IPS-18a (cell line): ENCODE measurements around the gene CADM3.

Experiments used
- H3K27ac ChIP-seq: one replicate; pipeline ENCODE4 v1.5.1; 2013; ENCODE audit warnings: low read length
- H3K27me3 ChIP-seq: one replicate; pipeline ENCODE4 v1.6.1; 2013; ENCODE audit warnings: mild to moderate bottlenecking, low read length; ENCODE audit not compliant: control insufficient read depth, insufficient read depth
- H3K36me3 ChIP-seq: one replicate; pipeline ENCODE4 v1.6.1; 2013; ENCODE audit warnings: low read depth, low read length; ENCODE audit not compliant: control insufficient read depth
- H3K4me1 ChIP-seq: one replicate; pipeline ENCODE4 v1.6.1; 2013; ENCODE audit warnings: low read depth, low read length; ENCODE audit not compliant: control insufficient read depth
- H3K4me3 ChIP-seq: one replicate; pipeline ENCODE4 v1.5.1; 2013; ENCODE audit warnings: low read length
- H3K9ac ChIP-seq: one replicate; pipeline ENCODE4 v1.6.1; 2013; ENCODE audit warnings: mild to moderate bottlenecking, low read length, moderate library complexity
- H3K9me3 ChIP-seq: one replicate; pipeline ENCODE4 v1.6.1; 2013; ENCODE audit warnings: low read depth, low read length; ENCODE audit not compliant: control insufficient read depth

The CADM3 gene

DNA sequence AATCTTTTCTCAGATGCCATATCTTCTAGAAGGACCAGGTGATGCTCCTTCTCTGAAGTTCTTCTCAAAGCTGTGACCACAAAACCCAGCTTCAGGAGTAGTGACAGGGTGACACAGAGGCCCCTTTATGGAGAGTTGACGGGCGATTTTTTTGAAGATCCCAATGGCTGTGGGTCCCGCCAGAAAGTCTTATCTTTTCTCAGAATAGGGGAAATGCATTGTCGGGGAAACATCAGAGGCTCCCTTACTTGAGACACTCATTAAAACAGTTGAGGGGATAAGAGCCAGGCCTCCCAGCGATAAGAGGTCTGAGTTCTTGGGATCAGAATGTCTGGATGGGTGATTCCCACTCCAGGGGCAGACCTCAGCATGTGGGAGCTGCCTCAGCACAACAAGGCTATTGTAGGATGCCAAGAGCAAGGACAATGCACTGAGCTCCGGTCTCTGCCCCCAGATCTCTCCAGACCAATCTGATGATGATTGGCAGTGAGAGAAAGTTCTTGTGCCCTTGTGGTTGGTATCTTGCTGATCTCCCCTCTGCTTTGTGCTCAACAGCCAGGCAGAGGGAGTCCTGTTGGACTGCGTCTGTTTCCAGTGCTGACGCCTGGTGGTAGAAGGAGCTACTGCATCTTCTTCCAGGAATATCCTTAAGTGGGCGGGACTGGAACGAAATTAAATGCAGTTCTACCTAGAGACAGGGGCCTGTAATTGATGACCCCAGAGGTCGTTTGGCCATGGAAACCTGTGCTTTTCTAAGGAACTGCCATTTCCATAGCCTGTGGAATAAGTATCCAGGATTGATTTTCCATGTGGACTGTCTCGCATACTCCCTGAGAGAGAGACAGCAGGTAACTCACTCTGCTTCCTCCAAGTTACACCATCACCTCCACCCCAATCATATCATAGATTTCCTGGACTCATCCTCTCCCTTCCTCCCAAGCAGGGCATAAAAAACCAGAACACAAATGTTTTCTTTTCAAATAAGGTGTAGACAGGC lies 26.4 kb downstream of the CADM3 start:
- no peaks in the 10 kb centered on the region for H3K9me3 ChIP-seq
- H3K36me3 ChIP-seq: no peaks in the 10 kb centered on the region
- H3K4me3 ChIP-seq: no peak overlapping the region
- H3K27ac ChIP-seq: no peak overlapping the region
- no peak overlapping the region for H3K9ac ChIP-seq
- no peaks in the 10 kb centered on the region for H3K4me1 ChIP-seq
- H3K27me3 ChIP-seq: no peaks in the 10 kb centered on the region

GRCh38 chr1:159199901-159200300 lies 28.5 kb downstream of the CADM3 start:
- H3K9me3 ChIP-seq: no peaks in the 10 kb centered on the region
- H3K27ac ChIP-seq: no peak overlapping the region
- H3K4me3 ChIP-seq: no peak overlapping the region
- H3K9ac ChIP-seq: no peak overlapping the region
- H3K36me3 ChIP-seq: no peaks in the 10 kb centered on the region
- no peaks in the 10 kb centered on the region for H3K27me3 ChIP-seq
- H3K4me1 ChIP-seq: no peaks in the 10 kb centered on the region

GRCh38 chr1:159200769-159201168 lies 29.4 kb downstream of the CADM3 start:
- Histone ChIP-seq H3K9ac (no peak overlapping the region), H3K27ac (no peak overlapping the region), H3K36me3 (no peaks in the 10 kb centered on the region), H3K27me3 (no peaks in the 10 kb centered on the region), H3K9me3 (no peaks in the 10 kb centered on the region), H3K4me1 (no peaks in the 10 kb centered on the region), H3K4me3 (no peak overlapping the region)

DNA sequence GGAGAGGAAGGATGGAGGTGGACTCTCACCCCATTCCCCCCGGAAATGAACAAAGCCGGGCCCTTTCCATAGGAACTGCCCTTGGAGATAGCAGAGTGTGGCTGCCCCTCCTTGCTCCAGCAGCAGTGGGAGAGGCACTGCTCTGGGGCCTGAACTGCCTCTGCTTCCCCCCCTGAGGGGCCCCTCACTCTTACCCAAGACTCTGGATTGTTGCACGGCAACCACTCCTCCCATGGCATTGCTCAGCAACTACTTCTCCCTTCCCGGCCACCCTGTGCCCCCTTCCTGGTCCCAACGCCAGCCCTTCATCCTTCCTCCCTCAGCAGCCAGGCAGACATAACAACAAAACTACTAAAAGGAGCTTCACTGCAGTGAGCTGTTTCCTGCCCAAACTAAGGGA lies 30.2 kb downstream of the CADM3 start:
- Histone ChIP-seq H3K4me1 (no peaks in the 10 kb centered on the region), H3K9me3 (no peaks in the 10 kb centered on the region), H3K27me3 (no peaks in the 10 kb centered on the region), H3K27ac (no peak overlapping the region), H3K9ac (no peak overlapping the region), H3K36me3 (no peaks in the 10 kb centered on the region), H3K4me3 (no peak overlapping the region)

DNA sequence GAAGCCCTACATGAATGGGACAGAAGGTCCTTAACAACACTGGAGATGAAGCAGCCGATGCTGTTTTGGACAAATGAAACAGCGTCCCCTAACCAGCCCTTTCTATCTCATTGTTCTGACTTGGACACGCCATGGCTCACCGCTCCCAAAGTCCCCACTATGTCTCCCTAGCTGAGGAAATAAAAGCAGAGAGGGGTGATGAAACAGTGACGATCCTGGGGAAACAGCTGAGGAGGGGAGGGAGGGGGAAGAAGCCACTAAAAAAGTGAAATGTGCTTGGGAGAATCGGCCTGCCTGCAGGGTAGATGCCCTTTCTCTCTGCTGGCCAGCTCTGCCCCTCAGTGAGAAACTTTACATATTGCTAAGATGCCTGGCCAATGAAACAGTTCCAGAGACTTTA lies 32.2 kb downstream of the CADM3 start:
- H3K4me1 ChIP-seq: peaks cover 6% of the 10 kb centered on the region
- H3K27me3 ChIP-seq: no peaks in the 10 kb centered on the region
- H3K27ac ChIP-seq: no peak overlapping the region
- no peak overlapping the region for H3K4me3 ChIP-seq
- H3K9ac ChIP-seq: no peak overlapping the region
- H3K9me3 ChIP-seq: no peaks in the 10 kb centered on the region
- H3K36me3 ChIP-seq: no peaks in the 10 kb centered on the region

DNA sequence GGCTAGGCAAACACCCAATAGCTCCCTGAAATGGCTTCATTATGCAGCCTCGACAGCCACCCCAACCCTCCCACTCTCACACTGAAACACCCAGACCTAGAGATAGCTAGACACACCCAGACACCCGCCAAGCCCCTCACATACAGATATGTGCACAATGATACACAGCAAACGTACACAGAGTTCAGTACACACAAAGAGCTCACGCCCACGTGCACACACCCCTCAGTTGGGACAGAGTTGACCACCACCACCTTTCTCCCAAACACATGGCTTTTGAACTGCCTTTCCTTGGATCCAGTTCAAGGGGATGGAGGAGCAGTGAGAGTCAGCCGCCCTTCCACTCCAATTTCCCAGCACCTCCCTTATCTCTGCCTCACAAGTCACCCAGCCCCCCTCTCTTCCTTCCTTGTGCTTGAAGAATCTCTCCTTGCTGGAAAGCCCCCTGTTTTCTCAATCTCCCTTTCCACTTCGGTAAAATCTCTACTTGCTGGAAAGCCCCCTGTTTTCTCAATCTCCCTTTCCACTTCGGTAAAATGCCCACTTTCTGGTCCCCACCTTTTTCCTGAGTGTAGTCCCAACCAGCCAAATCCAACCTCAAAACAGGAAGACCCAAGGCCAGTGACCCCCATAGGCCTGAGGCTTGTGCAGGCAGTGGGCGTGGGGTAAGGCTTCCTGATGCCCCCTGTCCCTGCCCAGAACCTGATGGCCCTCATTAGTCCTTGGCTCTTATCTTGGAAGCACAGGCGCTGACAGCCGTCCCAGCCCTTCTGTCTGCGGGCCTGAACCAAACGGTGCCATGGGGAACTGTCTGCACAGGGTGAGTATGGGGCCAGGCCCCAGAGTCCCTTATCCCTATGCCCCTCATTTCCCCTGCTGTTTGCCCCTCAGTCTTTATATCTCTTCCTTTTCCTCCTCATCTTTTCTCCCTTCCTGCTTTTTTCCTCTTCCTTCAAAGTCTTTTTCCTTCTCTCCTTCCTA lies 33.0 kb downstream of the CADM3 start, which contains the start of gene ACKR1:
Gene ACKR1 (plus strand): TSS at position 715 of the 981 bp plus-strand sequence. CDS start 85 bp downstream, at position 800.
- Histone ChIP-seq H3K27me3 (no peaks in the 10 kb centered on the region), H3K4me3 (no peak within 1 kb of the TSS), H3K4me1 (peaks cover 9% of the 10 kb centered on the region), H3K9me3 (no peaks in the 10 kb centered on the region), H3K36me3 (no peaks in the 10 kb centered on the region), H3K9ac (no peak within 1 kb of the TSS), H3K27ac (no peak within 1 kb of the TSS)

DNA sequence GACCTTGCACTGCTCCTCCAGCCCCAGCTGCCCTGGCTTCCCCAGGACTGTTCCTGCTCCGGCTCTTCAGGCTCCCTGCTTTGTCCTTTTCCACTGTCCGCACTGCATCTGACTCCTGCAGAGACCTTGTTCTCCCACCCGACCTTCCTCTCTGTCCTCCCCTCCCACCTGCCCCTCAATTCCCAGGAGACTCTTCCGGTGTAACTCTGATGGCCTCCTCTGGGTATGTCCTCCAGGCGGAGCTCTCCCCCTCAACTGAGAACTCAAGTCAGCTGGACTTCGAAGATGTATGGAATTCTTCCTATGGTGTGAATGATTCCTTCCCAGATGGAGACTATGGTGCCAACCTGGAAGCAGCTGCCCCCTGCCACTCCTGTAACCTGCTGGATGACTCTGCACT lies 33.8 kb downstream of the CADM3 start:
- H3K4me1 ChIP-seq: peaks cover 9% of the 10 kb centered on the region
- no peaks in the 10 kb centered on the region for H3K36me3 ChIP-seq
- no peak overlapping the region for H3K27ac ChIP-seq
- no peaks in the 10 kb centered on the region for H3K9me3 ChIP-seq
- no peaks in the 10 kb centered on the region for H3K27me3 ChIP-seq
- no peak overlapping the region for H3K9ac ChIP-seq
- no peak overlapping the region for H3K4me3 ChIP-seq

DNA sequence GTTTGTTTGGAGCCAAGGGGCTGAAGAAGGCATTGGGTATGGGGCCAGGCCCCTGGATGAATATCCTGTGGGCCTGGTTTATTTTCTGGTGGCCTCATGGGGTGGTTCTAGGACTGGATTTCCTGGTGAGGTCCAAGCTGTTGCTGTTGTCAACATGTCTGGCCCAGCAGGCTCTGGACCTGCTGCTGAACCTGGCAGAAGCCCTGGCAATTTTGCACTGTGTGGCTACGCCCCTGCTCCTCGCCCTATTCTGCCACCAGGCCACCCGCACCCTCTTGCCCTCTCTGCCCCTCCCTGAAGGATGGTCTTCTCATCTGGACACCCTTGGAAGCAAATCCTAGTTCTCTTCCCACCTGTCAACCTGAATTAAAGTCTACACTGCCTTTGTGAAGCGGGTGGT lies 34.7 kb downstream of the CADM3 start:
- H3K27me3 ChIP-seq: no peaks in the 10 kb centered on the region

DNA sequence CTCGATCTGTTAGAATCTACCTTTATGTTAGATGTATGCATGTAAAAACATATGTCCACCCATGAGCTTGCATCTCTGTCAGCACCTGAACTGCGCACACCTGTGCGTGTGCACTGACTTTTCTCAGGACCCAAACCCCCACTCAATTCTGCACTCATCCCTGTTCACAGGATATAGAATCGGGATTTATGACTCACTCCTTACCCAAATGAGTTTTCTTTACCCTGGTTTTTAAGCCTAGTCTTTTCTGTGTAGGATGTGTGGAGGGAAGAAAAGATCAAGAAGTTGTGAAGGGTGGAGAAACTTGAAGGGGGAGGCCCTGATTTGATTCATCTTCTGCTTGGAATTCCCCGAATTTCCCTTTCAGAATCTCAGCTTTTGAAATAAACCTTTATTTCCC lies 35.7 kb downstream of the CADM3 start:
- Histone ChIP-seq H3K4me1 (peaks cover 14% of the 10 kb centered on the region), H3K36me3 (no peaks in the 10 kb centered on the region), H3K9me3 (no peaks in the 10 kb centered on the region), H3K27ac (no peak overlapping the region), H3K4me3 (no peak overlapping the region), H3K9ac (no peak overlapping the region), H3K27me3 (no peaks in the 10 kb centered on the region)

More for the DNA sequence above, 34.7 kb downstream of the CADM3 start:
- Histone ChIP-seq H3K4me1 (peaks cover 11% of the 10 kb centered on the region), H3K9ac (no peak overlapping the region), H3K4me3 (no peak overlapping the region), H3K36me3 (no peaks in the 10 kb centered on the region), H3K9me3 (no peaks in the 10 kb centered on the region), H3K27ac (no peak overlapping the region)

GRCh38 chr1:159207774-159208173 lies 36.4 kb downstream of the CADM3 start:
- Histone ChIP-seq H3K27ac (no peak overlapping the region), H3K36me3 (no peaks in the 10 kb centered on the region), H3K4me1 (peaks cover 14% of the 10 kb centered on the region), H3K4me3 (peak overlapping the region; percentile 53), H3K27me3 (no peaks in the 10 kb centered on the region), H3K9ac (no peak overlapping the region), H3K9me3 (no peaks in the 10 kb centered on the region)

DNA sequence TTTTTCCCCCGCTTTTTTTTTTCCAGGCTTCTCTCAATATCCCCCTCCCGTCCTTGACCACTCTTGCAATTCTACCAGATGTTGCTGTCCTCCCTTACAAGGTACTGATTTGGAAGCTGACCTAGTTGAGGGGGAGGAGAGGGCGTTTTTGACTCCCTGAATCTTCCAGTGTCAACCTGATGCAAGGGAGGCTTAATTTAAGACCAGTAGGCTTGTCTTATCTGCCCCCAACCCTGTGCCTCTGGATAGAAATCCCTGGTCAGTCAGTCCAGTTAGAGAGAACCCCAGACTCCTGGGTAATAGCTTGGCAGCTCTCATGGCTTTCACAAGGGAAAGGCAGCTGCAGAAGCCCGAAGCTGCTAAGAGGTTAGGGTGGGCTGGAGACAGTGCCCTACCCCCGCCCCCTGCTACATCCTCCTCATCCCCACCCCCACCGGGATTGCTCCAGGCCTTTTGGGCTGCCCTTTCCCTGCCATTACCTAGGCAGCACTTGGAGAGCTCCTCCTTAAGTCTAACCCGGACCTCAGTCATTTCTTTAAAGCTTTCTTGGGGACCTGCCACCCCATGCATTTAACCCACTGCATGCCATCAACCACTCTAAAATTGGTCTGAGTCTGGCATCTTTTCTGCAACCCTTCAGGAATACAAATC lies 36.9 kb downstream of the CADM3 start:
- Histone ChIP-seq H3K27ac (no peak overlapping the region), H3K9ac (no peak overlapping the region), H3K9me3 (no peaks in the 10 kb centered on the region), H3K27me3 (no peaks in the 10 kb centered on the region), H3K4me3 (peak overlapping the region; percentile 53), H3K4me1 (peaks cover 14% of the 10 kb centered on the region), H3K36me3 (no peaks in the 10 kb centered on the region)
